Right hindlimb (tissue), 1 donor: ENCODE measurements around the gene BCAS1.

Experiments used
- DNase-seq: peaks from one replicate; pipeline ENCODE4 v3.0.0-alpha.2; 2018

The BCAS1 gene

GRCh38 chr20:54047048-54047447, 23.3 kb downstream of the BCAS1 start:
- no peak for DNase-seq

GRCh38 chr20:54044156-54044555, 26.2 kb downstream of the BCAS1 start:
- no peak for DNase-seq

- DNase-seq = peak; percentile 41
Measured at GRCh38 chr20:54043076-54043967, 27.1 kb downstream of the BCAS1 start.

GRCh38 chr20:54042021-54042420, 28.4 kb downstream of the BCAS1 start:
- no peak for DNase-seq

GRCh38 chr20:54041336-54041735, 29.1 kb downstream of the BCAS1 start:
- DNase-seq = no peak

- no peak for DNase-seq
Measured at GRCh38 chr20:54040531-54040930, 29.9 kb downstream of the BCAS1 start.

GRCh38 chr20:54038961-54039360, 31.4 kb downstream of the BCAS1 start:
- no peak for DNase-seq

GRCh38 chr20:54037525-54037924, 32.9 kb downstream of the BCAS1 start:
- no peak for DNase-seq

- no peak for DNase-seq
Measured at GRCh38 chr20:54029643-54030042, 40.8 kb downstream of the BCAS1 start.

- DNase-seq = no peak
Measured at GRCh38 chr20:54029176-54029575, 41.2 kb downstream of the BCAS1 start.

GRCh38 chr20:54028276-54029011, 42.0 kb downstream of the BCAS1 start:
- no peak for DNase-seq

- no peak for DNase-seq
Measured at GRCh38 chr20:54027704-54028103, 42.7 kb downstream of the BCAS1 start.

GRCh38 chr20:54026295-54027064, 43.9 kb downstream of the BCAS1 start:
- no peak for DNase-seq

GRCh38 chr20:54025251-54025771, 45.1 kb downstream of the BCAS1 start:
- DNase-seq = no peak

GRCh38 chr20:54023406-54023805, 47.0 kb downstream of the BCAS1 start:
- DNase-seq = no peak

GRCh38 chr20:54021446-54022235, 48.8 kb downstream of the BCAS1 start:
- no peak for DNase-seq

GRCh38 chr20:54020868-54021267, 49.5 kb downstream of the BCAS1 start:
- DNase-seq = no peak

- DNase-seq = no peak
Measured at GRCh38 chr20:54020348-54020747, 50.0 kb downstream of the BCAS1 start.

- no peak for DNase-seq
Measured at GRCh38 chr20:54019585-54019984, 50.8 kb downstream of the BCAS1 start.

- DNase-seq = no peak
Measured at GRCh38 chr20:54019127-54019526, 51.3 kb downstream of the BCAS1 start.

- DNase-seq = no peak
Measured at GRCh38 chr20:54017846-54018245, 52.5 kb downstream of the BCAS1 start.

- DNase-seq = no peak
Measured at GRCh38 chr20:54015496-54015895, 54.9 kb downstream of the BCAS1 start.
